HepG2 (cell line): ENCODE results near the gene PPP1R18. TPM values are rescaled to one million over a fixed set of nuclear protein-coding genes. Genes with fewer than 3 reads are reported as not detected.

ENCODE experiments used
- ASH2L ChIP-seq: fragments of 300-600, 200-600 bp; sonication (generic); IDR thresholded peaks from 2 replicates; pipeline ENCODE4 v1.7.0; 2017; ENCODE audit warnings: low read depth, mild to moderate bottlenecking, moderate library complexity, mixed read lengths, low read length; ENCODE audit not compliant: insufficient read length
- KDM5A ChIP-seq: fragments of 200-600 bp; sonication (generic); IDR thresholded peaks from 2 replicates; pipeline ENCODE4 v1.7.0; 2018; ENCODE audit warnings: antibody characterized with exemption, mild to moderate bottlenecking, low read length, borderline replicate concordance
- MIER3 ChIP-seq: IDR thresholded peaks from 2 replicates; pipeline ENCODE4 v1.6.1; 2016; ENCODE audit warnings: missing compliant biosample characterization, borderline replicate concordance
- MTF1 ChIP-seq: sonication (generic); formaldehyde crosslinking; IDR thresholded peaks from 2 replicates; pipeline ENCODE4 v1.5.0; 2020; ENCODE audit warnings: missing genetic modification reagents
- POGK ChIP-seq: sonication (generic); formaldehyde crosslinking; conservative IDR thresholded peaks from 2 replicates; pipeline ENCODE4 v1.8.0; 2022; ENCODE audit warnings: mild to moderate bottlenecking, moderate library complexity, missing genetic modification reagents
- RELA ChIP-seq: sonication (generic); formaldehyde crosslinking; IDR thresholded peaks from 2 replicates; pipeline ENCODE4 v1.4.0; 2020; ENCODE audit warnings: missing genetic modification reagents
- SIX4 ChIP-seq: sonication (generic); formaldehyde crosslinking; IDR thresholded peaks from 2 replicates; pipeline ENCODE4 v1.4.0; 2020; ENCODE audit warnings: missing genetic modification reagents
- SNRNP70 ChIP-seq: fragments of 200-400 bp; formaldehyde crosslinking; IDR thresholded peaks from 2 replicates; pipeline ENCODE4 v1.6.1; 2017; ENCODE audit warnings: mild to moderate bottlenecking, low read depth, low read length, moderate library complexity
- ZBTB46 ChIP-seq: sonication (generic); formaldehyde crosslinking; IDR thresholded peaks from 2 replicates; pipeline ENCODE4 v1.4.0; 2020; ENCODE audit warnings: mild to moderate bottlenecking, missing genetic modification reagents, borderline replicate concordance
- ZNF263 ChIP-seq: sonication (generic); formaldehyde crosslinking; IDR thresholded peaks from 2 replicates; pipeline ENCODE4 v1.4.0; 2020; ENCODE audit warnings: missing genetic modification reagents
- ZNF333 ChIP-seq: sonication (generic); formaldehyde crosslinking; IDR thresholded peaks from 2 replicates; pipeline ENCODE4 v1.4.0; 2020; ENCODE audit warnings: mild to moderate bottlenecking, missing genetic modification reagents, borderline replicate concordance
- ZNF83 ChIP-seq: sonication (generic); formaldehyde crosslinking; IDR thresholded peaks from 2 replicates; pipeline ENCODE4 v1.4.0; 2020; ENCODE audit warnings: missing genetic modification reagents, mild to moderate bottlenecking, borderline replicate concordance
- polyA plus RNA-seq, 8 experiments: library from polyadenylated mRNA; depleted of rRNA in 3 of 8; stranded (reverse) in 7 of 8; unstranded in 1 of 8; fragments of >200 nt; fragmentation: Illumina TruSeq in 4 of 8; extraction: Trizol in 4 of 8; gene quantifications; 2 replicates each; pipeline versions ENCODE4 v1.2.1 to v1.2.3, GENCODE V29; 2011 to 2016; ENCODE audit warnings: low read depth in 4 of 8, missing spikeins in 1 of 8, mixed read lengths in 1 of 8; ENCODE audit not compliant: insufficient read depth in 1 of 8
- total RNA-seq, 5 experiments: library from RNA; depleted of rRNA; stranded (reverse); fragments of >200 nt; fragmentation: Illumina TruSeq; extraction: Trizol; gene quantifications; 2 replicates each; pipeline ENCODE4 v1.2.3, GENCODE V29; 2016; ENCODE audit warnings: low read depth in 1 of 5
- TF ChIP-seq, protein P1 (sequence below): sonication (generic); formaldehyde crosslinking; IDR thresholded peaks from 2 replicates; pipeline ENCODE4 v1.4.0; 2020; ENCODE audit warnings: missing genetic modification reagents, borderline replicate concordance
- TF ChIP-seq, protein P2 (sequence below): sonication (generic); formaldehyde crosslinking; IDR thresholded peaks from 2 replicates; pipeline ENCODE4 v1.8.0; 2023; ENCODE audit warnings: mild to moderate bottlenecking, missing genetic modification reagents

The PPP1R18 gene
- total and polyA plus RNA-seq, 2 of the 13 experiments (the other 11 are each of a cell fraction or from before 2014, with no cell fraction given) = 4.9 to 9.2 TPM

DNA sequence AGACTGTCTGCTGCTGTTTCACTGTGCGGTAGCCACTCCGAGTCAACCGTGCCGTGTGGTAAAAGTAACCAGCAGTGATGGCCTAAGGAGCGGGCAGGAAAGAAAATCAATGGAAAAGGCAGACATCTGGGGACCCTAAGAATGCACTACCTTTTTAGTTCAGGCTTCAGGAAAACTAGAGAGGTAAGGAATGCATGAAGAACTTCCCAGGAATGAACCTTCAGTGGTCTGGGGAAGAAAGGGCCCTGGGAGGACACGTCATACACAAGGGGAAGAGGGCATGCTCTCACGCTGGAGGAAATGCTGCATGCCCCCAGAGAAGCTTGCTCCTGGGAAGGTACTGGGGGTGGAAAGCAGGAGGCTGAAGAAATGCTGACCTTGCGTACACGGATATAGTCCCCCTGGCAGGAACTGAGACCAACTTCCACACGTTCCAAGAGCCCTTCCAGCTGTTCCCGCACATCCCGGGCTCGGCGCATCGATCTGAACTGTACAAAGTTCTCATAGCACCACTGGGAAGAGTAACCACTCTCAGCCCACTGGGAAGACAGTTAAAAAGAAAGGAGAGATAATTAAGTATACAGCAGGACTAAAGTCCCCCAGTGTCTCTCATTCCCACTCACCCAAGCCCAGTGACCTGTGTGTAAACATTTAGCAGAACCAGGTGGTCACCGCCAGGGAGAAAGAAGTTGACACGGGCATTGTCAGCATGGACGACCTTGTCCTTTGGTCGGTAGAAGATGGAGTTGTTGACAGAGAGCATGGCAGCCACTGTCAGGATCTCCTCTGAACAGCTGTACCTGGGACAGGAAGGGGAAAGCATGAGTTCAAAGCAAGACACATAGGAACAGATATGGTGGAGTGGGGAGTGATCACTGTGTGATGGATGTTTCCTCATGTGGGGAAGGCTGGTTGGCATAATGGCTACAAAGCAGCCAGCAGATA lies 31.4 kb downstream of the PPP1R18 start (continued):
- TF ChIP-seq POGK (CRISPR knock-in tag) (no peak), SNRNP70 (no peak), MIER3 (CRISPR knock-in tag) (peak; percentile 95; the same call in 1 of the 2 replicates), ASH2L (peak; percentile 69), ZNF333 (0 out of 2 replicates have a peak, but pooled peaks have one; percentile 1), RELA (CRISPR knock-in tag) (no peak), SIX4 (CRISPR knock-in tag) (no peak), ZNF263 (peak; percentile 7; the same call in 1 of the 2 replicates), KDM5A (no peak; the same call in 1 of the 2 replicates), MTF1 (CRISPR knock-in tag) (no peak), ZBTB46 (CRISPR knock-in tag) (0 out of 2 replicates have a peak, but pooled peaks have one; percentile 2), ZNF83 (CRISPR knock-in tag) (0 out of 2 replicates have a peak, but pooled peaks have one; percentile 57)
- TF ChIP-seq, protein P1, sequence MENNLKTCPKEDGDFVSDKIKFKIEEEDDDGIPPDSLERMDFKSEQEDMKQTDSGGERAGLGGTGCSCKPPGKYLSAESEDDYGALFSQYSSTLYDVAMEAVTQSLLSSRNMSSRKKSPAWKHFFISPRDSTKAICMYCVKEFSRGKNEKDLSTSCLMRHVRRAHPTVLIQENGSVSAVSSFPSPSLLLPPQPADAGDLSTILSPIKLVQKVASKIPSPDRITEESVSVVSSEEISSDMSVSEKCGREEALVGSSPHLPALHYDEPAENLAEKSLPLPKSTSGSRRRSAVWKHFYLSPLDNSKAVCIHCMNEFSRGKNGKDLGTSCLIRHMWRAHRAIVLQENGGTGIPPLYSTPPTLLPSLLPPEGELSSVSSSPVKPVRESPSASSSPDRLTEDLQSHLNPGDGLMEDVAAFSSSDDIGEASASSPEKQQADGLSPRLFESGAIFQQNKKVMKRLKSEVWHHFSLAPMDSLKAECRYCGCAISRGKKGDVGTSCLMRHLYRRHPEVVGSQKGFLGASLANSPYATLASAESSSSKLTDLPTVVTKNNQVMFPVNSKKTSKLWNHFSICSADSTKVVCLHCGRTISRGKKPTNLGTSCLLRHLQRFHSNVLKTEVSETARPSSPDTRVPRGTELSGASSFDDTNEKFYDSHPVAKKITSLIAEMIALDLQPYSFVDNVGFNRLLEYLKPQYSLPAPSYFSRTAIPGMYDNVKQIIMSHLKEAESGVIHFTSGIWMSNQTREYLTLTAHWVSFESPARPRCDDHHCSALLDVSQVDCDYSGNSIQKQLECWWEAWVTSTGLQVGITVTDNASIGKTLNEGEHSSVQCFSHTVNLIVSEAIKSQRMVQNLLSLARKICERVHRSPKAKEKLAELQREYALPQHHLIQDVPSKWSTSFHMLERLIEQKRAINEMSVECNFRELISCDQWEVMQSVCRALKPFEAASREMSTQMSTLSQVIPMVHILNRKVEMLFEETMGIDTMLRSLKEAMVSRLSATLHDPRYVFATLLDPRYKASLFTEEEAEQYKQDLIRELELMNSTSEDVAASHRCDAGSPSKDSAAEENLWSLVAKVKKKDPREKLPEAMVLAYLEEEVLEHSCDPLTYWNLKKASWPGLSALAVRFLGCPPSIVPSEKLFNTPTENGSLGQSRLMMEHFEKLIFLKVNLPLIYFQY = peak; percentile 96
- TF ChIP-seq, protein P2, sequence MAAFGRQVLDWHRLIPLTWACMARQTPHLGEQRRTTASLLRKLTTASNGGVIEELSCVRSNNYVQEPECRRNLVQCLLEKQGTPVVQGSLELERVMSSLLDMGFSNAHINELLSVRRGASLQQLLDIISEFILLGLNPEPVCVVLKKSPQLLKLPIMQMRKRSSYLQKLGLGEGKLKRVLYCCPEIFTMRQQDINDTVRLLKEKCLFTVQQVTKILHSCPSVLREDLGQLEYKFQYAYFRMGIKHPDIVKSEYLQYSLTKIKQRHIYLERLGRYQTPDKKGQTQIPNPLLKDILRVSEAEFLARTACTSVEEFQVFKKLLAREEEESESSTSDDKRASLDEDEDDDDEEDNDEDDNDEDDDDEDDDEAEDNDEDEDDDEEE (CRISPR knock-in tag) = no peak; the same call in 1 of the 2 replicates
